Measurements from ENCODE around the gene SMARCA4.
"Not testable (repeated sequence)": the region's sequence is repeated elsewhere in the genome, so short reads cannot be mapped to it uniquely, and the experiment has no call there.

Gene SMARCA4

DNA sequence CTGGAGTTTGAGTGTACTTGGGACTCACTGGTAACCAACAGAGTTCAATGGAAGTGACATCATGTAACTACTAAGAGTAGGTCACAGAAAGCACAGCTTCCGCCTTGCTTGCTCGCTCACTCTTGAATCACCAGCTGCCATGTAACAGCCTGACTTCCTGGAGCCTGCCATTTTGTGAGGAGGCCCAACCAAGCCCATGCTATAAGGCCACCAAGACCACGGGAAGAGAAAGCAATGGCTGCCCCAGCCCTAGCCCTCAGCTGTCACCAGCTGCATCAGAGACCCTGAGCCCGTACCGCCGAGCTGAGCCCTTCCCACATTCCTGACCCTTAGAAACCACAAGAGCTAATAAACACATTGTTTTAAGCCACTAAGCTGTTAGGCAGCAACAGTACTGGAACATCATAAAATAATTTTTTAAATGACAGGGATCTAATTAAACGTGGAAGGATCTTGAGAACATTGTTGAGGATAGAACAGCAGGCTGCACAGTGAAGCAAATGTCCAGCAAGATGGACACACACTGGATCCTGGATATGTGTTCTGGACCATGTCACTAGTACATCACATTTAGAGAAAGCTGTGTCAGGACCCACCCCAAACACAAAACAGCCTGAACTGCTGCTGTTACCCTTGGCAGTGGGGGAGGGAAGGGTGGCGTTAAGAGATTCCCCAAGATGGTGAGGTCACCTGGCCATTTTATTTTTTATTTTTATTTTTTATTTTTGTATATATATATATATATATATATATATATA, 106.7 kb downstream of the SMARCA4 start:
- Mint-ChIP-seq H3K27ac (no peak overlapping the region), H3K36me3 (ENCODE audit: insufficient read depth) (peaks cover 6% of the 10 kb centered on the region), H3K9me3 (no peaks in the 10 kb centered on the region), H3K4me1 (ENCODE audit: low read depth in 2 of 2) (peaks cover 5 to 9% of the 10 kb centered on the region in 2 donors), H3K27me3 (no peaks in the 10 kb centered on the region), H3K4me3 (no peak overlapping the region)
- DNase-seq (no peak), ATAC-seq (replicated peaks) (no peak)

DNA sequence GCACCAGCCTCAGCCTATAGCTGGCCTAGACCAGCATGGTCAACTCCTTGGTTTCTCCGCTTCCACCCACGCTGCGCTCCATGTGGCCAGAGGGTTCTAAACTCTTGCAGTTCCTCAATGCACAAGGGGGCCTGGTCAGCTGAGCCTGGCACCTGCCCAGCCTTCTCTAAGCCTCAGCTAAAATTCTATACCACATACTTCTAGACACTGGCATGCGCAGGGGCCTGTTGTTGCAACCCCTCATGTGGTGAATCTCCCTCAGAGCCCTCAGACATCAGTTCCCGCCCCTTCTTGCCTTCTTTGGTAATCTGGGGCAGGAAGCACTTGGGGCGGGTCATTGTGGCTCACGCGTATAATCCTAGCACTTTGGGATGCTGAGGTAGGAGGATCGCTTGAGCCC, 108.7 kb downstream of the SMARCA4 start:
- Mint-ChIP-seq H3K4me3 (no peak overlapping the region), H3K27ac (peak overlapping the region in 1 of 2 donors; percentile 92)

DNA sequence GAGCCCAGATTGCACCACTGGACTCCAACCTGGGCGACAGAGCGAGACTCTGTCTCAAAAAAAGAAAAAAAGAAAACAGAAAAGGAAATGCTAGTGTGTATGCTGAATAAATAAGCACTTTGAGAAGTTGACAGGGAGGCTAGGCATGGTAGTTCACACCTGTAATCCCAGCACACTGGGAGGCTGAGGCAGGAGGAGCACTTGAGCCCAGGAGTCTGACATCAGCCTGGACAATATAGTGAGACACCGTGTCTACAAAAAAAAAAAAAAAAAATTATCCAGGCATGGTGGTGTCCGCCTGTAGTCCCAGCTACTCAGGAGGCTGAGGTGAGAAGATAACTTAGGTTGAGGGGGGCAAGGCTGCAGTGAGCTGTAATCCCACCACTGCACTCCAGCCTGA, 109.3 kb downstream of the SMARCA4 start:
- Mint-ChIP-seq H3K27ac (peak overlapping the region in 1 of 2 donors; percentile 20), H3K27me3 (no peaks in the 10 kb centered on the region), H3K9me3 (no peaks in the 10 kb centered on the region), H3K36me3 (ENCODE audit: insufficient read depth) (peaks cover 3% of the 10 kb centered on the region), H3K4me1 (ENCODE audit: low read depth in 2 of 2) (peaks cover 7 to 10% of the 10 kb centered on the region in 2 donors), H3K4me3 (no peak overlapping the region)
- DNase-seq (no peak), ATAC-seq (replicated peaks) (no peak)

More for the DNA sequence above, 108.7 kb downstream of the SMARCA4 start:
- Mint-ChIP-seq H3K4me1 (ENCODE audit: low read depth in 2 of 2) (peaks cover 9% of the 10 kb centered on the region in 2 donors), H3K27me3 (no peaks in the 10 kb centered on the region), H3K36me3 (ENCODE audit: insufficient read depth) (peaks cover 4% of the 10 kb centered on the region), H3K9me3 (no peaks in the 10 kb centered on the region)
- no peak for DNase-seq
- ATAC-seq (replicated peaks): peak; percentile 47

DNA sequence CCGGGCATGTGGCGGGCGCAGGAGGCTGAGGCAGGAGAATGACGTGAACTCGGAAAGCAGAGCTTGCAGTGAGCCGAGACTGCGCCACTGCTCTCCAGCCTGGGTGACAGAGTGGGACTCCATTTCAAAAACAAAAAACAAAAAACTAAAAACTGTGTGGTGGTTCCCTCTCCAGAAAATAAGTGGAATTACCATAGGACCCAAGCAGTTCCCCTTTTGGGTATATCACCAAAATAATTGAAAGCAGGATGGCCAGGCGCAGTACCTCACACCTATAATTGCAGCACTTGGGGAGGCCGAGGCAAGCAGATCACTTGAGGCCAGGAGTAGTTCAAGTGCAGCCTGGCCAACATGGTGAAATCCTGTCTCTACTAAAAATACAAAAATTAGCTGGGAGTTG, 112.7 kb downstream of the SMARCA4 start:
- Mint-ChIP-seq H3K27ac (peak overlapping the region in 1 of 2 donors; percentile 38), H3K9me3 (no peaks in the 10 kb centered on the region), H3K4me1 (ENCODE audit: low read depth in 2 of 2) (peaks cover 6 to 10% of the 10 kb centered on the region in 2 donors), H3K4me3 (no peak overlapping the region), H3K36me3 (ENCODE audit: insufficient read depth) (peaks cover 2% of the 10 kb centered on the region), H3K27me3 (no peaks in the 10 kb centered on the region)
- DNase-seq: no peak
- ATAC-seq (replicated peaks): no peak

DNA sequence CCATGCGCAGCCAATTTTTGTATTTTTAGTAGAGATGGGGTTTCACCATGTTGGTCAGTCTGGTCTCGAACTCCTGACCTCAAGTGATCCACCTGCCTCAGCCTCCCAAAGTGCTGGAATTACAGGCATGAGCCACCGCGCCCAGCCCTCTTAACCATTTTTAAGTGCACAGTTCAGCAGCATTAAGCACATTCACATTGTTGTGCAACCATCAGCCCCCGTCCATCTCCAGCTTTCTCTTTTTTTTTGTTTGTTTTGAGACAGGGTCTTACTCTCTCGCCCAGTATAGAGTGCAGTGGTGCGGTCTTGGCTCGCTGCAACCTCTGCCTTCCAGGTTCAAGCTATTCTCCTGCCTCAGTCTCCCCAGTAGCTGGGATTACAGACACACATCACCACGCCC, 116.0 kb downstream of the SMARCA4 start:
- not testable (repeated sequence) for H3K4me1 Mint-ChIP-seq (ENCODE audit: low read depth in 2 of 2); DNase-seq; H3K36me3 Mint-ChIP-seq (ENCODE audit: insufficient read depth); H3K9me3 Mint-ChIP-seq; H3K27me3 Mint-ChIP-seq; H3K4me3 Mint-ChIP-seq; ATAC-seq (replicated peaks)
- H3K27ac Mint-ChIP-seq: peak overlapping the region in 1 of 2 donors; percentile 23

DNA sequence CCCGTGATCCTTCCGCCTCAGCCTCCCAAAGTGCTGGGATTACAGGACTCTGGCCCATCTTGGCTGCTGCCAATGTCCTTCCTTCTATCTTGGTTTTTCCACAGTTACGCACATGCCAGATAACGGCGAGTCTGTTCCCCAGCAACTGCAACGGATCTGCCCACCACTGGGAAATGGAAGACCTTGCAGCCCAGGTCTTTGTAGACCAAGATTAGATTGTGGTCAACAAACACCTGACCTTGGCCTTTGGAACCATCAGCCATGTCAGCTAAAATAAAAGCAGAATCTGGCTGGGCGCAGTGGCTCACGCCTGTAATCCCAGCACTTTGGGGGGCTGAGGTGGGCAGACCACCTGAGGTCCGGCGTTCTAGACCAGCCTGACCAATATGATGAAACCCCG, 118.1 kb downstream of the SMARCA4 start:
- H3K27ac Mint-ChIP-seq: no peak overlapping the region
- H3K9me3 Mint-ChIP-seq: no peaks in the 10 kb centered on the region
- ATAC-seq (replicated peaks): no peak
- DNase-seq: no peak
- peaks cover 2% of the 10 kb centered on the region for H3K36me3 Mint-ChIP-seq (ENCODE audit: insufficient read depth)
- H3K27me3 Mint-ChIP-seq: no peaks in the 10 kb centered on the region
- peaks cover 0 to 4% of the 10 kb centered on the region in 2 donors for H3K4me1 Mint-ChIP-seq (ENCODE audit: low read depth in 2 of 2)
- H3K4me3 Mint-ChIP-seq: no peak overlapping the region

DNA sequence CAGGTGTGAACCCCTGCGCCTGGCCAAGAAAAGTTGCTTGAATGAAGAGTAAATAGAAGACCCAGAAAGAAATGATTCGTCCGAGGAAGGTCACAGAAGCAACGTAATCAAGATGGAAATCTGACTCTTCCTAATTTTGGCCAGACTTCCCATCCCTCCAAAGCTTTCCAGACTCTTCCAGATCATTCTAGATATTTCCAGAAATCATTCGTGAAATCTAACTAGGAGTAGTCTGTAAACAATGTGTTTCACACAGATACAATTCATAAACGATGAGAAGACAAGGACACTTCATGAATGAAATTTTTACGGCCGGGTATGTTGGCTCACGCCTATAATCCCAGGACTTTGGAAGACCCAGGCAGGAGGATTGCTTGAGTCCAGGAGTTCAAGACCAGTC, 119.2 kb downstream of the SMARCA4 start:
- DNase-seq: no peak
- Mint-ChIP-seq H3K4me1 (ENCODE audit: low read depth in 2 of 2) (no peaks in the 10 kb centered on the region), H3K27me3 (no peaks in the 10 kb centered on the region), H3K27ac (no peak overlapping the region), H3K4me3 (no peak overlapping the region), H3K9me3 (no peaks in the 10 kb centered on the region), H3K36me3 (ENCODE audit: insufficient read depth) (peaks cover 6% of the 10 kb centered on the region)
- no peak for ATAC-seq (replicated peaks)

DNA sequence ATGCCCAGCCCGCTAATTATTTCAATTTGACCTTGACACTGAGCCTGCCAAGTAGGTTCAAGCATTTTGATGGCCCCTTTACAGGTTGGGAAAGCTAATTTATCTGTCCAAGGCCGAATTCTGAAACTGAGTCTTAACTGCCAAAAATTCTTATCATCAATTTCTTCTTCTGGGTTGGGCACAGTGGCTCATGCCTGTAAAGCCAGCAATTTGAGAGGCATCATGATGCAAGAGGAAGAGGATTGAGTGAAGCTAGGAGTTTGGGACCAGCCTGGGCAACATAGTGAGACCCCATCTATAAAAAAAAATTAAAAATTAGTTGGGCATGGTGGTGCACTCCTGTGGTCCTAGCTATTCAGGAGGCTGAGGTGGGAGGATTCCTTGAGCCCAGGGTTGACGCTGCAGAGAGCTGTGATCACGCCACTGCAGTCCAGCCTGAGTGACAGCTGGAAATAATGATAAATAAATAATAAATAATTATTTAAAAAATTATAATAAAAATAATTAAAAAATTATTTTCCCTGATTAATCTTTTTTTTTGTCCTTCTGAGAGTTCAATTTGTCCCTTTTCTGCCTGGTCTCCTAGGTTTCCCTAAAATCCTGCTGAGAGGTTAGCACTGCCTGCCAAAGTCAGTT, 127.2 kb downstream of the SMARCA4 start:
- Mint-ChIP-seq H3K27ac (peak overlapping the region; percentile 97 to 98), H3K4me3 (no peak overlapping the region), H3K36me3 (ENCODE audit: insufficient read depth) (peaks cover 38% of the 10 kb centered on the region), H3K4me1 (ENCODE audit: low read depth in 2 of 2) (peaks cover 19% of the 10 kb centered on the region in 2 donors), H3K27me3 (no peaks in the 10 kb centered on the region), H3K9me3 (no peaks in the 10 kb centered on the region)
- ATAC-seq (replicated peaks) (no peak), DNase-seq (no peak)

DNA sequence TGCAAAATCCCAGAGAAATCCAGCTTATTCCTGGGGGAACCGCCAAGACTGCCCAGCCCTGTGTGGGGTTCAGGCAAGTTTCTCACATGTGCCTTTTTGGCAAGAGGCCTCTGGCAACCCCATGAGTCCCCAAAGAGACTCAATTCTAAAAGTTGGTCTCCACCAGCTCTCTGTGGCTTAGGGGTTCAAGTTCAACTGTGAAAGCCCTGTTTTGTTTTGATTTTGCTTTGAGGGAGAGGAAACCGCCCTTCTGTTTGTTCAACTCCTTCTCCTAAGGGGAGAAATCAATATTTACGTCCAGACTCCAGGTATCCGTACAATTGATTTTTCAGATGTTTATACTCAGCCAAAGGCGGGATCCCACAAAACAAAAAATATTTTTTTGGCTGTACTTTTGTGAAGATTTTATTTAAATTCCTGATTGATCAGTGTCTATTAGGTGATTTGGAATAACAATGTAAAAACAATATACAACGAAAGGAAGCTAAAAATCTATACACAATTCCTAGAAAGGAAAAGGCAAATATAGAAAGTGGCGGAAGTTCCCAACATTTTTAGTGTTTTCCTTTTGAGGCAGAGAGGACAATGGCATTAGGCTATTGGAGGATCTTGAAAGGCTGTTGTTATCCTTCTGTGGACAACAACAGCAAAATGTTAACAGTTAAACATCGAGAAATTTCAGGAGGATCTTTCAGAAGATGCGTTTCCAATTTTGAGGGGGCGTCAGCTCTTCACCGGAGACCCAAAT, 127.8 kb downstream of the SMARCA4 start:
- no peaks in the 10 kb centered on the region for H3K9me3 Mint-ChIP-seq
- DNase-seq: no peak

DNA sequence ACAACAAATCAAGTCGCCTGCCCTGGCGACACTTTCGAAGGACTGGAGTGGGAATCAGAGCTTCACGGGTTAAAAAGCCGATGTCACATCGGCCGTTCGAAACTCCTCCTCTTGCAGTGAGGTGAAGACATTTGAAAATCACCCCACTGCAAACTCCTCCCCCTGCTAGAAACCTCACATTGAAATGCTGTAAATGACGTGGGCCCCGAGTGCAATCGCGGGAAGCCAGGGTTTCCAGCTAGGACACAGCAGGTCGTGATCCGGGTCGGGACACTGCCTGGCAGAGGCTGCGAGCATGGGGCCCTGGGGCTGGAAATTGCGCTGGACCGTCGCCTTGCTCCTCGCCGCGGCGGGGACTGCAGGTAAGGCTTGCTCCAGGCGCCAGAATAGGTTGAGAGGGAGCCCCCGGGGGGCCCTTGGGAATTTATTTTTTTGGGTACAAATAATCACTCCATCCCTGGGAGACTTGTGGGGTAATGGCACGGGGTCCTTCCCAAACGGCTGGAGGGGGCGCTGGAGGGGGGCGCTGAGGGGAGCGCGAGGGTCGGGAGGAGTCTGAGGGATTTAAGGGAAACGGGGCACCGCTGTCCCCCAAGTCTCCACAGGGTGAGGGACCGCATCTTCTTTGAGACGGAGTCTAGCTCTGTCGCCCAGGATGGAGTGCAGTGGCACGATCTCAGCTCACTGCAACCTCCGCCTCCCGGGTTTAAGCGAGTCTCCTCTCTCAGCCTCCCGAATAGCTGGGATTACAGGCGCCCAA, 128.6 kb downstream of the SMARCA4 start, which contains the start of gene LDLR:
LDLR (plus strand) TSS at position 210 of the 760 bp plus-strand sequence; CDS start at position 296, 86 bp downstream.
- Mint-ChIP-seq H3K9me3 (no peaks in the 10 kb centered on the region), H3K4me1 (ENCODE audit: low read depth in 2 of 2) (peaks cover 24 to 26% of the 10 kb centered on the region in 2 donors), H3K27me3 (no peaks in the 10 kb centered on the region), H3K27ac (peak within 1 kb of the TSS; percentile 97 to 98), H3K36me3 (ENCODE audit: insufficient read depth) (peaks cover 44% of the 10 kb centered on the region), H3K4me3 (peak within 1 kb of the TSS; percentile 94 to 95)
- ATAC-seq (replicated peaks) (peak; percentile 38), DNase-seq (peak; percentile 68 to 74 (median 70))

More for the DNA sequence above, 127.8 kb downstream of the SMARCA4 start:
- no peak for ATAC-seq (replicated peaks)
- Mint-ChIP-seq H3K4me1 (ENCODE audit: low read depth in 2 of 2) (peaks cover 22 to 24% of the 10 kb centered on the region in 2 donors), H3K27ac (peak overlapping the region; percentile 97 to 98), H3K36me3 (ENCODE audit: insufficient read depth) (peaks cover 40% of the 10 kb centered on the region), H3K27me3 (no peaks in the 10 kb centered on the region), H3K4me3 (peak overlapping the region; percentile 94 to 95)

DNA sequence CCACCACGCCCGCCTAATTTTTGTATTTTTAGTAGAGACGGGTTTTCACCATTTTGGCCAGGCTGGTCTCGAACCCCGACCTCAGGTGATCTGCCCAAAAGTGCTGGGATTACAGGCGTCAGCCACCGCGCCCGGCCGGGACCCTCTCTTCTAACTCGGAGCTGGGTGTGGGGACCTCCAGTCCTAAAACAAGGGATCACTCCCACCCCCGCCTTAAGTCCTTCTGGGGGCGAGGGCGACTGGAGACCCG, 129.1 kb downstream of the SMARCA4 start:
- H3K4me3 Mint-ChIP-seq: peak overlapping the region; percentile 94 to 95
- peak in 1 of 3 experiments; percentile 31 for DNase-seq
- peak overlapping the region; percentile 97 to 98 for H3K27ac Mint-ChIP-seq
- H3K4me1 Mint-ChIP-seq (ENCODE audit: low read depth in 2 of 2): peaks cover 29 to 31% of the 10 kb centered on the region in 2 donors
- peak; percentile 0 for ATAC-seq (replicated peaks)
- not testable (repeated sequence) for H3K27me3 Mint-ChIP-seq, H3K9me3 Mint-ChIP-seq
- peaks cover 45% of the 10 kb centered on the region for H3K36me3 Mint-ChIP-seq (ENCODE audit: insufficient read depth)

DNA sequence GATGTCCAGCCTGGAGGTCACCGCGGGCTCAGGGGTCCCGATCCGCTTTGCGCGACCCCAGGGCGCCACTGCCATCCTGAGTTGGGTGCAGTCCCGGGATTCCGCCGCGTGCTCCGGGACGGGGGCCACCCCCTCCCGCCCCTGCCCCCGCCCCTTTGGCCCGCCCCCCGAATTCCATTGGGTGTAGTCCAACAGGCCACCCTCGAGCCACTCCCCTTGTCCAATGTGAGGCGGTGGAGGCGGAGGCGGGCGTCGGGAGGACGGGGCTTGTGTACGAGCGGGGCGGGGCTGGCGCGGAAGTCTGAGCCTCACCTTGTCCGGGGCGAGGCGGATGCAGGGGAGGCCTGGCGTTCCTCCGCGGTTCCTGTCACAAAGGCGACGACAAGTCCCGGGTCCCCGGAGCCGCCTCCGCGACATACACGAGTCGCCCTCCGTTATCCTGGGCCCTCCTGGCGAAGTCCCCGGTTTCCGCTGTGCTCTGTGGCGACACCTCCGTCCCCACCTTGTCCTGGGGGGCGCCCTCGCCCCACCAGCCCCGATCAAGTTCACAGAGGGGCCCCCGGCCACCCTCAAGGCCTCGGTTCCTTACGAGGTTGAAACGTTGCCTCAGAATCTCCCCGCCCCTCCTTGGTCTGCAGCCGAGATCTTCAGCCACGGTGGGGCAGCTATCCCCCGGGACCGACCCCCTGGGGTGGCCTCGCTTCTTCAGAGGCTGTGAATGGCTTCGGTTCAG, 129.6 kb downstream of the SMARCA4 start:
- H3K9me3 Mint-ChIP-seq: no peaks in the 10 kb centered on the region
- DNase-seq: peak; percentile 91 to 96 (median 93)
- H3K27ac Mint-ChIP-seq: peak overlapping the region; percentile 97 to 98
- H3K36me3 Mint-ChIP-seq (ENCODE audit: insufficient read depth): peaks cover 49% of the 10 kb centered on the region
- H3K4me1 Mint-ChIP-seq (ENCODE audit: low read depth in 2 of 2): peaks cover 32 to 34% of the 10 kb centered on the region in 2 donors
- peak; percentile 79 for ATAC-seq (replicated peaks)
- no peaks in the 10 kb centered on the region for H3K27me3 Mint-ChIP-seq
- peak overlapping the region; percentile 94 to 95 for H3K4me3 Mint-ChIP-seq
